Measurements from ENCODE around the gene BSND.

GRCh38 chr1:55015731-55016620 lies 17.2 kb downstream of the BSND start:
- no peak for TF ChIP-seq GLIS3 (CRISPR knock-in tag; IDR thresholded peaks at IDR 0.05)
- TF ChIP-seq ZC3H10 (CRISPR knock-in tag; IDR thresholded peaks at IDR 0.05) = no peak
- TF ChIP-seq ZFP30 (CRISPR knock-in tag; IDR thresholded peaks at IDR 0.05) = no peak
- no peak for TF ChIP-seq TSHZ2 (CRISPR knock-in tag; IDR thresholded peaks at IDR 0.05)
- no peak for TF ChIP-seq TOX (CRISPR knock-in tag; IDR thresholded peaks at IDR 0.05; ENCODE audit: borderline replicate concordance)
- TF ChIP-seq ISL1 (CRISPR knock-in tag; IDR thresholded peaks at IDR 0.05) = no peak
- no peak for TF ChIP-seq ZFP3 (CRISPR knock-in tag; IDR thresholded peaks at IDR 0.05)
- no peak for TF ChIP-seq PATZ1 (CRISPR knock-in tag; IDR thresholded peaks at IDR 0.05; ENCODE audit: borderline replicate concordance)
- no peak for TF ChIP-seq ZNF565 (CRISPR knock-in tag; conservative IDR thresholded peaks at IDR 0.05; ENCODE audit: low read depth)
- TF ChIP-seq POU6F1 (CRISPR knock-in tag; IDR thresholded peaks at IDR 0.05; ENCODE audit: borderline replicate concordance, low read depth) = no peak
- TF ChIP-seq OSR1 (CRISPR knock-in tag; IDR thresholded peaks at IDR 0.05) = no peak
- no peak for TF ChIP-seq CSDC2 (CRISPR knock-in tag; IDR thresholded peaks at IDR 0.05)
- no peak for TF ChIP-seq ARNTL (CRISPR knock-in tag; IDR thresholded peaks at IDR 0.05; ENCODE audit: borderline replicate concordance, low read depth)
